ENCODE results near the gene EFCAB14.

Gene EFCAB14

GRCh38 chr1:46630719-46631118, 88.2 kb downstream of the EFCAB14 start:
- no peak overlapping the region for H3K4me3 ChIP-seq (ENCODE audit: low read length)
- TF ChIP-seq CTCF (conservative IDR thresholded peaks at IDR 0.05; ENCODE audit: low read length): no peak
- DNase-seq (ENCODE audit: low read depth): no peak

Data from AG10803 (cell line).